Liver (tissue), 3 donors: ENCODE measurements around the gene CD9.

Source experiments
- ATF3 ChIP-seq: IDR thresholded peaks from 2 replicates; pipeline ENCODE4 v1.6.1; 2016; ENCODE audit warnings: antibody characterized with exemption
- EGR1 ChIP-seq, 2 donors: IDR thresholded peaks; 2 replicates each; pipeline ENCODE4 v1.6.1; 2016 to 2018; ENCODE audit warnings: antibody characterized with exemption in 2 of 2, low read depth in 2 of 2
- FOXA2 ChIP-seq: IDR thresholded peaks from 2 replicates; pipeline ENCODE4 v1.6.1; 2016; ENCODE audit warnings: antibody characterized with exemption
- GABPA ChIP-seq, 2 donors: IDR thresholded peaks in 1 of 2; conservative IDR thresholded peaks in 1 of 2; 2 replicates each; pipeline ENCODE4 v1.6.1; 2016; ENCODE audit warnings: antibody characterized with exemption in 2 of 2, mild to moderate bottlenecking in 1 of 2, moderate library complexity in 1 of 2
- MAX ChIP-seq: IDR thresholded peaks from 2 replicates; pipeline ENCODE4 v1.6.1; 2016; ENCODE audit warnings: antibody characterized with exemption
- REST ChIP-seq: IDR thresholded peaks from 2 replicates; pipeline ENCODE4 v1.6.1; 2016; ENCODE audit warnings: antibody characterized with exemption, mild to moderate bottlenecking
- RXRA ChIP-seq, 2 donors: IDR thresholded peaks; 2 replicates each; pipeline ENCODE4 v1.6.1; 2017 to 2018; ENCODE audit warnings: antibody characterized with exemption in 2 of 2, mild to moderate bottlenecking in 1 of 2
- TAF1 ChIP-seq: conservative IDR thresholded peaks from 2 replicates; pipeline ENCODE4 v1.6.1; 2016; ENCODE audit warnings: antibody characterized with exemption, mild to moderate bottlenecking
- YY1 ChIP-seq: IDR thresholded peaks from 2 replicates; pipeline ENCODE4 v1.6.1; 2016; ENCODE audit warnings: antibody characterized with exemption, mild to moderate bottlenecking
- ZBTB33 ChIP-seq: IDR thresholded peaks from 2 replicates; pipeline ENCODE4 v1.6.1; 2016; ENCODE audit warnings: antibody characterized with exemption
- TF ChIP-seq, protein P1 (sequence below): fragments of 150-350 bp; IDR thresholded peaks from 2 replicates; pipeline ENCODE4 v1.5.1; 2017; ENCODE audit warnings: improper control_type of control experiment, low read depth, low read length; ENCODE audit not compliant: missing input control
- donor health status: healthy.
- donor health status: healthy.

DNA sequence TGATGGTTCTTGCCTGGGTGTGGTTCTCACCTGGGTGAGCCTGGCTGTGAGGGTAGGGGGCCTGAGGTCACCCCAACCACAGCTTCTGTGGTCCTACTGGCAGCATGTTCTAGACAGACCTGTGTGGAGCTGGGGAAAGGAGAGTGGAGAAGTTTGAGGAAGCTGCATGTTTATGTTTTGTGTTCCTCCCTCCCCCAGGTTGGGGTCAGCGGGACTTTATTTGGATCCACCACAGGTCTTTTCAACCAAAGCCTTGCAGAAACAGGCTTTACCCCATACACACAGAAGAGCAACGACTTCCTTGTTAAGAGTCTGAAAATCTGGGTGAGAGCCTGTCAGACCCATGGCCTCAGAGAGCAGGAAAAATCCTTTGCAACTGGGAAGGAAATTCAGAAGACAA is 5.6 kb downstream of the CD9 start:
- TF ChIP-seq GABPA (IDR thresholded peaks at IDR 0.05 in 1 of 2, conservative IDR thresholded peaks at IDR 0.05 in 1 of 2) (no peak), REST (no peak), YY1 (no peak), RXRA (IDR thresholded peaks at IDR 0.05) (no peak), FOXA2 (no peak), TAF1 (no peak), MAX (no peak), ZBTB33 (no peak), EGR1 (IDR thresholded peaks at IDR 0.05; ENCODE audit: low read depth in 2 of 2) (no peak), ATF3 (no peak)
- TF ChIP-seq, protein P1, sequence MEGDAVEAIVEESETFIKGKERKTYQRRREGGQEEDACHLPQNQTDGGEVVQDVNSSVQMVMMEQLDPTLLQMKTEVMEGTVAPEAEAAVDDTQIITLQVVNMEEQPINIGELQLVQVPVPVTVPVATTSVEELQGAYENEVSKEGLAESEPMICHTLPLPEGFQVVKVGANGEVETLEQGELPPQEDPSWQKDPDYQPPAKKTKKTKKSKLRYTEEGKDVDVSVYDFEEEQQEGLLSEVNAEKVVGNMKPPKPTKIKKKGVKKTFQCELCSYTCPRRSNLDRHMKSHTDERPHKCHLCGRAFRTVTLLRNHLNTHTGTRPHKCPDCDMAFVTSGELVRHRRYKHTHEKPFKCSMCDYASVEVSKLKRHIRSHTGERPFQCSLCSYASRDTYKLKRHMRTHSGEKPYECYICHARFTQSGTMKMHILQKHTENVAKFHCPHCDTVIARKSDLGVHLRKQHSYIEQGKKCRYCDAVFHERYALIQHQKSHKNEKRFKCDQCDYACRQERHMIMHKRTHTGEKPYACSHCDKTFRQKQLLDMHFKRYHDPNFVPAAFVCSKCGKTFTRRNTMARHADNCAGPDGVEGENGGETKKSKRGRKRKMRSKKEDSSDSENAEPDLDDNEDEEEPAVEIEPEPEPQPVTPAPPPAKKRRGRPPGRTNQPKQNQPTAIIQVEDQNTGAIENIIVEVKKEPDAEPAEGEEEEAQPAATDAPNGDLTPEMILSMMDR: no peak
